Activated naive CD4-positive, alpha-beta T cell treated with anti-CD3 and anti-CD28 coated beads for 36 hours (primary cell): ENCODE results near the gene ATG101. TPM values are rescaled to one million over a fixed set of nuclear protein-coding genes. Genes with fewer than 3 reads are reported as not detected.

ENCODE experiments used
- CTCF ChIA-PET: fragments of 350-600 bp; sonication (Branson Sonifier 250); formaldehyde crosslinking; loops from one replicate; lab custom pipeline; 2021; ENCODE audit warnings: antibody characterized with exemption; lab: Charles Lee
- DNase-seq: peaks from one replicate; pipeline ENCODE4 v3.0.0-alpha.2; 2020
- H3K27ac Mint-ChIP-seq: one replicate; pipeline ENCODE4 v1.8.0; 2021; ENCODE audit warnings: mild to moderate bottlenecking, mixed read lengths
- H3K27me3 Mint-ChIP-seq: one replicate; pipeline ENCODE4 v1.8.0; 2021; ENCODE audit warnings: low read depth, mixed read lengths
- H3K36me3 Mint-ChIP-seq: one replicate; pipeline ENCODE4 v1.8.0; 2021; ENCODE audit warnings: low read depth, mixed read lengths
- H3K4me1 Mint-ChIP-seq: one replicate; pipeline ENCODE4 v1.8.0; 2021; ENCODE audit warnings: low read depth, mixed read lengths
- H3K4me3 Mint-ChIP-seq: one replicate; pipeline ENCODE4 v1.8.0; 2021; ENCODE audit warnings: mild to moderate bottlenecking, moderate library complexity, mixed read lengths
- H3K9me3 Mint-ChIP-seq: one replicate; pipeline ENCODE4 v1.8.0; 2021; ENCODE audit warnings: mixed read lengths
- intact Hi-C: fragments of 100-400 bp; cut with micrococcal nuclease; formaldehyde crosslinking; loops from one replicate; pipeline ENCODE4 v1.15.1; 2023
- total RNA-seq, 2 experiments: library from RNA; stranded (reverse); gene quantifications; one replicate each; pipeline ENCODE4 v1.2.3, GENCODE V29; 2021

Gene ATG101
- total RNA-seq = 10 to 100 TPM; 21.8 to 22.0 TPM

- no peaks in the 10 kb centered on the region for H3K9me3 Mint-ChIP-seq
- H3K27me3 Mint-ChIP-seq = no peaks in the 10 kb centered on the region
- H3K36me3 Mint-ChIP-seq = peaks cover 12% of the 10 kb centered on the region
- H3K4me1 Mint-ChIP-seq = peaks cover 44% of the 10 kb centered on the region
- peak within 1 kb of the TSS; percentile 93 for H3K4me3 Mint-ChIP-seq
- intact Hi-C loops = loop anchor here (1.0 to 2.0 kb wide), 4 partner anchors 13 to 44 kb away; partner anchors contain the start of gene NR4A1
- peak within 1 kb of the TSS; percentile 98 for H3K27ac Mint-ChIP-seq
- CTCF ChIA-PET = interaction anchor here (0.6 to 12.3 kb wide), 14 partner anchors 12 to 59 kb away, joined by 3 to 315 read pairs (median 3); partner anchors contain the start of genes NR4A1 and SMIM41
- peak; percentile 92 for DNase-seq
Measured at GRCh38 chr12:52069327-52070184, at the start of gene ATG101. Gene ATG101, plus strand, starts transcription at chr12:52069978. Its CDS starts 3,673 bp downstream, at chr12:52073651.

- peaks cover 36% of the 10 kb centered on the region for H3K4me1 Mint-ChIP-seq
- peak overlapping the region; percentile 20 for H3K27ac Mint-ChIP-seq
- no peaks in the 10 kb centered on the region for H3K27me3 Mint-ChIP-seq
- CTCF ChIA-PET = interaction anchor here (0.6 to 13.8 kb wide), 17 partner anchors 12 to 1034 kb away, joined by 3 to 319 read pairs (median 6); partner anchors contain the start of genes ATG101, SMIM41 and TAMALIN
- H3K4me3 Mint-ChIP-seq = no peak overlapping the region
- no peaks in the 10 kb centered on the region for H3K36me3 Mint-ChIP-seq
- DNase-seq = peak; percentile 78
- intact Hi-C loops = no loop called here
- no peaks in the 10 kb centered on the region for H3K9me3 Mint-ChIP-seq
Measured at GRCh38 chr12:52020539-52021336, 49.0 kb upstream of the ATG101 start.

GRCh38 chr12:52022841-52023181, 47.0 kb upstream of the ATG101 start:
- H3K27me3 Mint-ChIP-seq = no peaks in the 10 kb centered on the region
- DNase-seq = peak; percentile 21
- CTCF ChIA-PET = interaction anchor here (0.6 to 13.8 kb wide), 16 partner anchors 9 to 609 kb away, joined by 3 to 319 read pairs (median 6); partner anchors contain the start of genes ANKRD33, ATG101, SMIM41 and TAMALIN
- no peaks in the 10 kb centered on the region for H3K36me3 Mint-ChIP-seq
- H3K4me1 Mint-ChIP-seq = peaks cover 39% of the 10 kb centered on the region
- H3K9me3 Mint-ChIP-seq = no peaks in the 10 kb centered on the region
- intact Hi-C loops = loop anchor here (1.0 kb wide), 3 partner anchors 17 to 196 kb away; partner anchors contain the start of gene TAMALIN
- peak overlapping the region; percentile 89 for H3K4me3 Mint-ChIP-seq
- H3K27ac Mint-ChIP-seq = no peak overlapping the region

GRCh38 chr12:52023182-52023975, 46.4 kb upstream of the ATG101 start:
- no peaks in the 10 kb centered on the region for H3K9me3 Mint-ChIP-seq
- H3K27me3 Mint-ChIP-seq = no peaks in the 10 kb centered on the region
- intact Hi-C loops = loop anchor here (1.0 kb wide), 3 partner anchors 17 to 196 kb away; partner anchors contain the start of gene TAMALIN
- H3K4me1 Mint-ChIP-seq = peaks cover 39% of the 10 kb centered on the region
- H3K27ac Mint-ChIP-seq = peak overlapping the region; percentile 97
- CTCF ChIA-PET = interaction anchor here (0.5 to 13.8 kb wide), 18 partner anchors 9 to 881 kb away, joined by 3 to 319 read pairs (median 6); partner anchors contain the start of genes ANKRD33, ATG101, SMIM41 and TAMALIN
- peak overlapping the region; percentile 89 for H3K4me3 Mint-ChIP-seq
- H3K36me3 Mint-ChIP-seq = no peaks in the 10 kb centered on the region
- DNase-seq = peak; percentile 94

- intact Hi-C loops = loop anchor here (1.0 to 2.0 kb wide), 6 partner anchors 18 to 197 kb away; partner anchors contain the start of genes ACVR1B and TAMALIN
- peak overlapping the region; percentile 89 for H3K4me3 Mint-ChIP-seq
- CTCF ChIA-PET = interaction anchor here (0.5 to 13.8 kb wide), 20 partner anchors 8 to 880 kb away, joined by 3 to 319 read pairs (median 12); partner anchors contain the start of genes ATG101, NR4A1, SMIM41 and TAMALIN
- H3K27ac Mint-ChIP-seq = peak overlapping the region; percentile 97
- H3K4me1 Mint-ChIP-seq = peaks cover 39% of the 10 kb centered on the region
- H3K36me3 Mint-ChIP-seq = no peaks in the 10 kb centered on the region
- H3K9me3 Mint-ChIP-seq = no peaks in the 10 kb centered on the region
- H3K27me3 Mint-ChIP-seq = no peaks in the 10 kb centered on the region
- no peak for DNase-seq
Measured at GRCh38 chr12:52023976-52024688, 45.6 kb upstream of the ATG101 start.

GRCh38 chr12:52024845-52025230, 44.9 kb upstream of the ATG101 start:
- no peaks in the 10 kb centered on the region for H3K27me3 Mint-ChIP-seq
- no peaks in the 10 kb centered on the region for H3K9me3 Mint-ChIP-seq
- intact Hi-C loops = loop anchor here (1.0 to 2.0 kb wide), 10 partner anchors 26 to 981 kb away; partner anchors contain the start of genes ACVR1B, ATG101, EIF4B and NR4A1
- no peaks in the 10 kb centered on the region for H3K36me3 Mint-ChIP-seq
- H3K4me3 Mint-ChIP-seq = peak overlapping the region; percentile 89
- peak; percentile 88 for DNase-seq
- H3K4me1 Mint-ChIP-seq = peaks cover 39% of the 10 kb centered on the region
- H3K27ac Mint-ChIP-seq = peak overlapping the region; percentile 97
- CTCF ChIA-PET = interaction anchor here (0.7 to 13.8 kb wide), 37 partner anchors 15 to 530 kb away, joined by 3 to 319 read pairs (median 4); partner anchors contain the start of genes ATG101, NR4A1, SMIM41 and TAMALIN

- intact Hi-C loops = no loop called here
- Mint-ChIP-seq H3K9me3 (no peaks in the 10 kb centered on the region), H3K4me3 (no peak overlapping the region), H3K27me3 (no peaks in the 10 kb centered on the region), H3K4me1 (peaks cover 26% of the 10 kb centered on the region), H3K36me3 (no peaks in the 10 kb centered on the region), H3K27ac (no peak overlapping the region)
- no peak for DNase-seq
- CTCF ChIA-PET = interaction anchor here (1.2 to 13.8 kb wide), 21 partner anchors 14 to 769 kb away, joined by 3 to 319 read pairs (median 14); partner anchors contain the start of genes ATG101, NR4A1, SMIM41 and TAMALIN
Measured at GRCh38 chr12:52026263-52026662, 43.5 kb upstream of the ATG101 start.

GRCh38 chr12:52027085-52027843, 42.5 kb upstream of the ATG101 start:
- intact Hi-C loops = no loop called here

GRCh38 chr12:52029685-52030084, 40.1 kb upstream of the ATG101 start:
- intact Hi-C loops = no loop called here
- no peak for DNase-seq
- Mint-ChIP-seq H3K4me3 (no peak overlapping the region), H3K27me3 (no peaks in the 10 kb centered on the region), H3K27ac (no peak overlapping the region), H3K4me1 (peaks cover 33% of the 10 kb centered on the region), H3K9me3 (no peaks in the 10 kb centered on the region), H3K36me3 (no peaks in the 10 kb centered on the region)
- CTCF ChIA-PET = interaction anchor here (0.6 to 13.8 kb wide), 6 partner anchors 21 to 92 kb away, joined by 3 to 315 read pairs (median 8); partner anchors contain the start of genes ATG101 and NR4A1

More at GRCh38 chr12:52027085-52027843, 42.5 kb upstream of the ATG101 start:
- H3K27me3 Mint-ChIP-seq = no peaks in the 10 kb centered on the region
- no peak overlapping the region for H3K27ac Mint-ChIP-seq
- no peaks in the 10 kb centered on the region for H3K36me3 Mint-ChIP-seq
- no peaks in the 10 kb centered on the region for H3K9me3 Mint-ChIP-seq
- no peak for DNase-seq
- peaks cover 26% of the 10 kb centered on the region for H3K4me1 Mint-ChIP-seq
- CTCF ChIA-PET = interaction anchor here (1.2 to 13.8 kb wide), 11 partner anchors 13 to 97 kb away, joined by 3 to 319 read pairs (median 91); partner anchors contain the start of genes ATG101, SMIM41 and TAMALIN
- no peak overlapping the region for H3K4me3 Mint-ChIP-seq

GRCh38 chr12:52032446-52032803, 37.4 kb upstream of the ATG101 start:
- H3K36me3 Mint-ChIP-seq = no peaks in the 10 kb centered on the region
- H3K4me1 Mint-ChIP-seq = peaks cover 34% of the 10 kb centered on the region
- intact Hi-C loops = no loop called here
- H3K27me3 Mint-ChIP-seq = no peaks in the 10 kb centered on the region
- no peaks in the 10 kb centered on the region for H3K9me3 Mint-ChIP-seq
- DNase-seq = peak; percentile 35
- no peak overlapping the region for H3K27ac Mint-ChIP-seq
- H3K4me3 Mint-ChIP-seq = peak overlapping the region; percentile 56
- CTCF ChIA-PET = interaction anchor here (0.9 to 13.8 kb wide), 13 partner anchors 10 to 108 kb away, joined by 3 to 315 read pairs (median 8); partner anchors contain the start of genes ATG101 and NR4A1
